ENCODE results near the gene POLG.

DNA sequence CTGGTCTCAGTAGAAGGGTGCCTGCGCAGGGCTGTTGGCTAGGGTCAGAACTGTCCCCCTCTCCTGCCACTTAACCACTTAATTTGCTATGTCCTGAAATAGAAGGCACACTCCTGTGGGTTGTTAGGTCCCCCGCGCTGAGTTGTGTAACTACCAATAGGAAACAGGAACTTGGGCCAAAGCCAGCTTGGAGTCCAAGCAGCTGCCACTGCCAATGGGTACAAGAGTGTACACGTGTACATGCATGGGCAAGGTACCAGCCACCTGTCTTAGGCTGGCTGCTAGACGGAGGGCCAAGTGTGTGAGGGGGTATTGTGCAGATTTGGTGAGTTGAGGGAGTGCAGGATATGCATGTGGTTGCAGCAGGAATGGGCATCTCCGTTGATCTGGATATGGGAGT is 29.7 kb upstream of the POLG start:
- TF ChIP-seq EP300 (IDR thresholded peaks at IDR 0.05) (no peak), POLR2A (IDR thresholded peaks at IDR 0.05) (no peak), POLR2AphosphoS5 (IDR thresholded peaks at IDR 0.05) (no peak)
- TF ChIP-seq, protein P1, sequence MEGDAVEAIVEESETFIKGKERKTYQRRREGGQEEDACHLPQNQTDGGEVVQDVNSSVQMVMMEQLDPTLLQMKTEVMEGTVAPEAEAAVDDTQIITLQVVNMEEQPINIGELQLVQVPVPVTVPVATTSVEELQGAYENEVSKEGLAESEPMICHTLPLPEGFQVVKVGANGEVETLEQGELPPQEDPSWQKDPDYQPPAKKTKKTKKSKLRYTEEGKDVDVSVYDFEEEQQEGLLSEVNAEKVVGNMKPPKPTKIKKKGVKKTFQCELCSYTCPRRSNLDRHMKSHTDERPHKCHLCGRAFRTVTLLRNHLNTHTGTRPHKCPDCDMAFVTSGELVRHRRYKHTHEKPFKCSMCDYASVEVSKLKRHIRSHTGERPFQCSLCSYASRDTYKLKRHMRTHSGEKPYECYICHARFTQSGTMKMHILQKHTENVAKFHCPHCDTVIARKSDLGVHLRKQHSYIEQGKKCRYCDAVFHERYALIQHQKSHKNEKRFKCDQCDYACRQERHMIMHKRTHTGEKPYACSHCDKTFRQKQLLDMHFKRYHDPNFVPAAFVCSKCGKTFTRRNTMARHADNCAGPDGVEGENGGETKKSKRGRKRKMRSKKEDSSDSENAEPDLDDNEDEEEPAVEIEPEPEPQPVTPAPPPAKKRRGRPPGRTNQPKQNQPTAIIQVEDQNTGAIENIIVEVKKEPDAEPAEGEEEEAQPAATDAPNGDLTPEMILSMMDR (IDR thresholded peaks at IDR 0.05) = no peak

Measured in stomach (tissue), 4 donors.